HEK293 (cell line): Measurements from ENCODE around the gene TUBD1.
"Not testable (repeated sequence)": the region's sequence is repeated elsewhere in the genome, so short reads cannot be mapped to it uniquely, and the experiment has no call there.

Experiments
- BCL11A ChIP-seq: fragments of 450-650 bp; formaldehyde crosslinking; IDR thresholded peaks from 2 replicates; pipeline ENCODE4 v1.5.1; 2016; ENCODE audit warnings: low read depth, missing biosample characterization, missing genetic modification characterization
- KLF10 ChIP-seq: fragments of 450-650 bp; IDR thresholded peaks from 2 replicates; pipeline ENCODE4 v1.5.1; 2018; ENCODE audit warnings: missing biosample characterization, mild to moderate bottlenecking, missing genetic modification characterization
- MYNN ChIP-seq: fragments of 450-650 bp; formaldehyde crosslinking; IDR thresholded peaks from 2 replicates; pipeline ENCODE4 v1.5.1; 2016; ENCODE audit warnings: missing biosample characterization, missing genetic modification characterization, borderline replicate concordance
- SP2 ChIP-seq: fragments of 450-650 bp; formaldehyde crosslinking; IDR thresholded peaks from 2 replicates; pipeline ENCODE4 v1.5.1; 2016; ENCODE audit warnings: missing biosample characterization, missing genetic modification characterization
- ZNF140 ChIP-seq: fragments of 450-650 bp; formaldehyde crosslinking; IDR thresholded peaks from 2 replicates; pipeline ENCODE4 v1.5.1; 2016; ENCODE audit warnings: missing biosample characterization, missing genetic modification characterization
- ZNF2 ChIP-seq: fragments of 450-650 bp; formaldehyde crosslinking; IDR thresholded peaks from 2 replicates; pipeline ENCODE4 v1.5.1; 2016; ENCODE audit warnings: missing biosample characterization, missing genetic modification characterization
- ZNF239 ChIP-seq: fragments of 450-650 bp; formaldehyde crosslinking; IDR thresholded peaks from 2 replicates; pipeline ENCODE4 v1.5.1; 2016; ENCODE audit warnings: missing biosample characterization, missing genetic modification characterization
- ZNF560 ChIP-seq: fragments of 450-650 bp; formaldehyde crosslinking; IDR thresholded peaks from 2 replicates; pipeline ENCODE4 v1.5.1; 2017; ENCODE audit warnings: missing biosample characterization, missing genetic modification characterization, borderline replicate concordance
- TF ChIP-seq, protein P1 (sequence below): fragments of 450-650 bp; formaldehyde crosslinking; IDR thresholded peaks from 2 replicates; pipeline ENCODE4 v1.5.1; 2016; ENCODE audit warnings: missing biosample characterization, missing genetic modification characterization
- TF ChIP-seq, protein P2 (sequence below): fragments of 450-650 bp; formaldehyde crosslinking; optimal IDR thresholded peaks from 2 replicates; pipeline ENCODE3; 2016; ENCODE audit warnings: missing biosample characterization, mild to moderate bottlenecking, missing genetic modification characterization

DNA sequence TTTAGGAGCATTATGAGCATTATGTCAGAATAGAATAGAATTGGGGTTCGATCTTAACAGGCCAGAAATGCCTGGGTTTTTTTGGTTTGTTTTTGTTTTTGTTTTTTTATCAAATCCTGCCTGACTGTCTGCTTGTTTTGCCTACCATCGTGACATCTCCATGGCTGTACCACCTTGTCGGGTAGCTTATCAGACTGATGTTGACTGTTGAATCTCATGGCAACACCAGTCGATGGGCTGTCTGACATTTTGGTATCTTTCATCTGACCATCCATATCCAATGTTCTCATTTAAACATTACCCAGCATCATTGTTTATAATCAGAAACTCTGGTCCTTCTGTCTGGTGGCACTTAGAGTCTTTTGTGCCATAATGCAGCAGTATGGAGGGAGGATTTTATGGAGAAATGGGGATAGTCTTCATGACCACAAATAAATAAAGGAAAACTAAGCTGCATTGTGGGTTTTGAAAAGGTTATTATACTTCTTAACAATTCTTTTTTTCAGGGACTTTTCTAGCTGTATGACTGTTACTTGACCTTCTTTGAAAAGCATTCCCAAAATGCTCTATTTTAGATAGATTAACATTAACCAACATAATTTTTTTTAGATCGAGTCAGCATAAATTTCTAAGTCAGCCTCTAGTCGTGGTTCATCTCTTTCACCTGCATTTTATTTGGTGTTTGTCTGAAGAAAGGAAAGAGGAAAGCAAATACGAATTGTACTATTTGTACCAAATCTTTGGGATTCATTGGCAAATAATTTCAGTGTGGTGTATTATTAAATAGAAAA is 51.5 kb downstream of the TUBD1 start:
- not testable (repeated sequence) for TF ChIP-seq KLF10 (tag by site-specific recombination); ZNF2; ZNF140 (tag by site-specific recombination); ZNF239 (tag by site-specific recombination); MYNN (tag by site-specific recombination); ZNF560; SP2; BCL11A
- TF ChIP-seq, protein P1, sequence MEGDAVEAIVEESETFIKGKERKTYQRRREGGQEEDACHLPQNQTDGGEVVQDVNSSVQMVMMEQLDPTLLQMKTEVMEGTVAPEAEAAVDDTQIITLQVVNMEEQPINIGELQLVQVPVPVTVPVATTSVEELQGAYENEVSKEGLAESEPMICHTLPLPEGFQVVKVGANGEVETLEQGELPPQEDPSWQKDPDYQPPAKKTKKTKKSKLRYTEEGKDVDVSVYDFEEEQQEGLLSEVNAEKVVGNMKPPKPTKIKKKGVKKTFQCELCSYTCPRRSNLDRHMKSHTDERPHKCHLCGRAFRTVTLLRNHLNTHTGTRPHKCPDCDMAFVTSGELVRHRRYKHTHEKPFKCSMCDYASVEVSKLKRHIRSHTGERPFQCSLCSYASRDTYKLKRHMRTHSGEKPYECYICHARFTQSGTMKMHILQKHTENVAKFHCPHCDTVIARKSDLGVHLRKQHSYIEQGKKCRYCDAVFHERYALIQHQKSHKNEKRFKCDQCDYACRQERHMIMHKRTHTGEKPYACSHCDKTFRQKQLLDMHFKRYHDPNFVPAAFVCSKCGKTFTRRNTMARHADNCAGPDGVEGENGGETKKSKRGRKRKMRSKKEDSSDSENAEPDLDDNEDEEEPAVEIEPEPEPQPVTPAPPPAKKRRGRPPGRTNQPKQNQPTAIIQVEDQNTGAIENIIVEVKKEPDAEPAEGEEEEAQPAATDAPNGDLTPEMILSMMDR: not testable (repeated sequence)
- TF ChIP-seq, protein P2, sequence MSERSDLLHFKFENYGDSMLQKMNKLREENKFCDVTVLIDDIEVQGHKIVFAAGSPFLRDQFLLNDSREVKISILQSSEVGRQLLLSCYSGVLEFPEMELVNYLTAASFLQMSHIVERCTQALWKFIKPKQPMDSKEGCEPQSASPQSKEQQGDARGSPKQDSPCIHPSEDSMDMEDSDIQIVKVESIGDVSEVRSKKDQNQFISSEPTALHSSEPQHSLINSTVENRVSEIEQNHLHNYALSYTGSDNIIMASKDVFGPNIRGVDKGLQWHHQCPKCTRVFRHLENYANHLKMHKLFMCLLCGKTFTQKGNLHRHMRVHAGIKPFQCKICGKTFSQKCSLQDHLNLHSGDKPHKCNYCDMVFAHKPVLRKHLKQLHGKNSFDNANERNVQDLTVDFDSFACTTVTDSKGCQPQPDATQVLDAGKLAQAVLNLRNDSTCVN (tag by site-specific recombination): not testable (repeated sequence)
